Measurements from ENCODE around the gene PEX13.

PEX13 gene

GRCh38 chr2:61065714-61066709 is 48.5 kb downstream of the PEX13 start, which contains the start of gene SANBR:
SANBR (plus strand) TSS chr2:61065871; CDS start chr2:61070351, 4,480 bp downstream.
- DNase-seq (ENCODE audit: low read depth) = peak; percentile 79

- DNase-seq (ENCODE audit: low read depth) = no peak
Measured at GRCh38 chr2:61074100-61074499, 56.6 kb downstream of the PEX13 start.

- no peak for DNase-seq (ENCODE audit: low read depth)
Measured at GRCh38 chr2:61085883-61086282, 68.4 kb downstream of the PEX13 start.

- DNase-seq (ENCODE audit: low read depth) = no peak
Measured at GRCh38 chr2:61089797-61090196, 72.3 kb downstream of the PEX13 start.

GRCh38 chr2:61090386-61090921 is 72.9 kb downstream of the PEX13 start:
- no peak for DNase-seq (ENCODE audit: low read depth)

- DNase-seq (ENCODE audit: low read depth) = no peak
Measured at GRCh38 chr2:61091485-61091884, 74.0 kb downstream of the PEX13 start.

GRCh38 chr2:61096438-61096837 is 78.9 kb downstream of the PEX13 start:
- DNase-seq (ENCODE audit: low read depth) = no peak

- no peak for DNase-seq (ENCODE audit: low read depth)
Measured at GRCh38 chr2:61100801-61101200, 83.3 kb downstream of the PEX13 start.
